Measurements from ENCODE around the gene KLHDC4.
"Not testable (repeated sequence)": the region's sequence is repeated elsewhere in the genome, so short reads cannot be mapped to it uniquely, and the experiment has no call there.

Gene KLHDC4

DNA sequence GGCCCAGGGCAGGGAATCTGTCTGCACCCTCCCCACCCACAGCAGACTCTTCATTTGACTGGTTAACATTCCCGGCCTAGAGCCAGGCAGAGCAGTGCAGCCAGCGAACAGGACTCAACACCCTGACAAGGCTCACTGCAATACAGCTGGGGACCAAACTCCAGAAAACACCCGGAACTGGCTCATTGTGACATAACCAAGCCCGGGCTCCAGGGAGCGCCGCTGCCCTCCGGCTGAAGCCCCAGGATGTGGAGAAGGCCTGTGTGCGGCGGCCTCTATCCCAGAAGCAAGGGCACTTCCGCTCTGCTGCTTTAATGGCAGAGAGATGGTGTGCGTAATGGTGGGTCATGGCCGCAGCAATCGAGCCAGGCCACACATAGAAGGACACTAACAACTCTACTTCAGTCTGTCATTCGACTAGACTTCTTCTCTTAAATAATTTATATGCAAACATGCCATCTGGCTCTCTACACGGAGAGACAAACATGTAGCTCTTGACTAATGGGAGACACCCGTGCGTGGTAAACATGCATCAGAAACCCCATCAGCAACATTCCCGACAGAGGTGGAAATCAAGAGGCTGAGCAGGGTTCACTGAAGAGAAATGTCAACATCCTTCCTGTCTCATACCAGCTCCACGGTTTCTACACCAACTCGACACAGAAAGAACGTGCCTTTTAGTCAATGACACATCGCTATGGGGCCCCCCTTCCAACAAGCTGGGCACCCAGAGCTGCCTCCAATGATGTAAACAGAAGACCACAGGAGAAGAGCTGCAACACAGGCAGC, 18.0 kb downstream of the KLHDC4 start:
- no peak overlapping the region for H3K27ac ChIP-seq
- no peak for DNase-seq (ENCODE audit: low read depth, low spot score)

DNA sequence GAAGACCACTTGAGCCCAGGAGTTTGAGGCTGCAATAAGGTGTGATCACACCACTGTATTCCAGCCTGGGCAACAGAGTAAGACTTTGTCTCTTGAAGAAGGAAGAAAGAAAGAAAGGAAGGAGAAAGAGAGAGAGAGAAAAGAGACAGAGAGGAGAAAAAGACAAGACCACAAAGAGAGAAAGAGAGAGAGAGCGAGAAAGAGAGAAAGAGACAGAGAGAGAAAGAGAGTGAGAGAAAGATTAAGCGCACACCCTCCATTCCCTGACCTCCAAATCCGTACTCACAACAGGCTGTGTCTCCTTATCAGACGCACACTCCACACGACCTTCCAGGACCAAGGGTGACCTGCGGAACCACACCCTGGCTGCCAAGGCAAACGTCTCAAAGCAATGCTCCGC, 19.6 kb downstream of the KLHDC4 start:
- no peak for DNase-seq (ENCODE audit: low read depth, low spot score)
- H3K27ac ChIP-seq = no peak overlapping the region

DNA sequence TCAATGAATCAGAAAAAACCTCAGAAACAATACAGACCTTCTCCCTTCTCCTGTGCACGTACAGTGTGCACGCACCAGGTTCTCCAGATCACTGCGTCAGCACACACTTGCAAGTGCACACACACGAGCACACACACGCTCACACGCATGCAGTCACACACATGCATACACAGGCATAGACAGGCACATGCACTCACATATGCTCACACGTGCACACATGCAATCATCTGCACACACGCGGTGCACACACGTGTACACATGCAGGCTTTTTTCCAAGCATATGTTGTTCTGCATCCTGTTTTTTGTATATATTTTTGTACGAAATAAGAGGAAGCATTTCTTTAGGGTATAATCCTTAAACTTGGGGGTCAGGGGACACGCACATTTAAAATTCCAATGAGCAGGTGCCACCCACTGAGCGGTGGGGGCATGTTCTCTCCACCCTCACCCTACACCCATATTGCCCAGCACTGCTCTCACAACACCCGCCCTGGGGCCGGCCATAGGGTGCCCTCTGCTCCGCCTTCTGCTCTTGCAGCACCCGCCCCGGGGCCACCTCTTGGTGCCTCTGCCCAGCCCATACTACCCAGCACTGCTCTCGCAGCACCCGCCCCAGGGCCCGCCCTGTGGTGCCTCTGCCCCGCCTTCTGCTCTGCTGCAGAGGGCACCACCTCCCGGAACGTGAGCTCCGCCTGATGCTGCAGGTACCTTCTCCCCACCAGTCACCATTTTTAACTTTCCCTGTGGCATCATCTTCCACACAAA, 20.9 kb downstream of the KLHDC4 start:
- no peak for DNase-seq (ENCODE audit: low read depth, low spot score)
- no peak overlapping the region for H3K27ac ChIP-seq

- H3K27ac ChIP-seq = no peak overlapping the region
- no peak for DNase-seq (ENCODE audit: low read depth, low spot score)
These were observed 22.9 kb downstream of the KLHDC4 start for GRCh38 chr16:87742781-87743490.

DNA sequence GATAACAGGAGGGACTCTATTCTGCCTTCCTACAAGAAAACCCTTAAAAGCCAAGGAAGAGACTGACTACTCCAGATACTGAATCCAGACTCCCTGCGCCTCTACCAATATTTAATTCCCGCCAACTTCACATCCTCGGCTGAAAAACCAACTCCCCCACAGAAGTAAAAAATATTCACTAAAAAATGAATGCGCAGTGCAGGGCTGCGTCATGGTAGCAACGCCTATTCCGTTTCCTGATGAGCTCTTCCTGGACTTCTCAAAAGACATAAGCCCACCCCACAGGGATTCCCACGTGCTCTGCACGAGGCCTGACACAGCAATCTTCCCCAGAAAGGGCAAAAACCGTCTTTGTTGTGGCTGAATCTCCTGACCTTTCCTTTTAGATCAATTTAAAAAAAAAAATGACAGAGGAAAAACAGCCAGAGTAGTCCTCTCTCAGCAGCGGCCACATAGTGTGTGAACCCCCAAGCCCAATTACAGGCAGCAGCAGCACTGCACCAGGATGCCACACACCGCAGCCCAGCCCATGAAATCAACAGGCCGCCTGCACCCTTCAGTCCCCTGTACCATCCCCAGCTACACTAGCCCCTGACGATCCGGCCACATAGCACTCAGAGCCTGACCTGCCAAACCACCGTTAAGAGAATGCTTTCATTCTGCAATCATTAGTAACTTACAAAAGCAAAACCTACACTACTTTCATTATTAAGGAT, 23.9 kb downstream of the KLHDC4 start:
- no peak overlapping the region for H3K27ac ChIP-seq
- DNase-seq (ENCODE audit: low read depth, low spot score) = no peak

GRCh38 chr16:87740909-87741424, 24.8 kb downstream of the KLHDC4 start:
- no peak for DNase-seq (ENCODE audit: low read depth, low spot score)
- H3K27ac ChIP-seq = no peak overlapping the region

- no peak for DNase-seq (ENCODE audit: low read depth, low spot score)
These were observed 25.3 kb downstream of the KLHDC4 start for GRCh38 chr16:87740441-87740840.

GRCh38 chr16:87739801-87740200, 26.0 kb downstream of the KLHDC4 start:
- no peak for DNase-seq (ENCODE audit: low read depth, low spot score)
- H3K27ac ChIP-seq = no peak overlapping the region

More at GRCh38 chr16:87740441-87740840, 25.3 kb downstream of the KLHDC4 start:
- no peak overlapping the region for H3K27ac ChIP-seq

DNA sequence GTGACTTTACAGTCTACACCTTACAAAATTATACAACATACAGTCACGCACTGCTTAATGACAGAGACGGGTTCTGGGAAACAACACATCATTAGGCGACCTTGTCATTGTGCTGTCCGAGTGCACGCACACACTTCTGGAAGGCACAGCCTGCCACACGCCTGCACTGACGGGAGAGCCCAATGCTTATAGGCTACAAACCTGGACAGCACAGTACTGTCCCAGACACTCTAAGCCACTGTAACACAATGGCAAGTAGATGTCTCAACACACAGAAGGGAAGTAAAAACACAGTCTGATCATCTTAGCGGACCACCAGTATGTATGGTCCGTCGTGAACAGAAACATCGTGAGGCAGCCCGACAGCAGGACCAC, 29.8 kb downstream of the KLHDC4 start:
- DNase-seq (ENCODE audit: low read depth, low spot score) = no peak
- no peak overlapping the region for H3K27ac ChIP-seq

DNA sequence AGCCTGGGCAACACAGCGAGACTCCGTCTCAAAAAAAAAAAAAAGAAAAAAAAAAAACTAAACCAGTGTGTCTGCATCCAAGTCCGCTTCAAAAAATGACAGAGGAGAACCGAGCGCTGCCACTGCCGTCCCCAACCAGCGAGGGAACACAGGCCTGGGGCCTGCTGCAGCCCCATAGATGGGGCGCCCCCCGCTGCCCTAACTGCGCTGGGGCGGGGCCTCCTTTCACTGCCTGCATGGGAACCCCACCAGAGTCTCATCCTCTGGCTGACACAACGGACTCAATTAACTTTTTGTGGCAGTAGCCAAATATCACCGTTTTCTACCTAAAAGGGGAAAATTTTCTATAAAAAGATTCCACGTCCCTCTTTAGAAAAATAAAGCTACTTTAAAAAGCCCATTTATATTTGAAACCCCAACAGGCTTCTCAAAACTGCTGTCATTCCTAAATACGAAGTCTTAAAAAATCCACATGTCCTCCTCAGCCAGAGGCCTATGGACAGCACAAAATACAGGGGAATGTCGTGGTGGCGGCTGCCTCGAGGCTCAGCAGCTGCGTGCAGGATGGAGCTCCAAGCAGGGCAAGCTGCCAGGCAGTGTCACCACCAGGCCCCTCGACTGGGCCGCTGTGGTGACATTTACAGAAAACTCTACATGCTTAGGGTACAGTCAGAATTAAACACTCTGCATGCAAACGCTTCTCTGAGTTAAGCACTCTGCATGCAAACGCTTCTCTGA, 30.3 kb downstream of the KLHDC4 start:
- DNase-seq (ENCODE audit: low read depth, low spot score) = no peak
- no peak overlapping the region for H3K27ac ChIP-seq

DNA sequence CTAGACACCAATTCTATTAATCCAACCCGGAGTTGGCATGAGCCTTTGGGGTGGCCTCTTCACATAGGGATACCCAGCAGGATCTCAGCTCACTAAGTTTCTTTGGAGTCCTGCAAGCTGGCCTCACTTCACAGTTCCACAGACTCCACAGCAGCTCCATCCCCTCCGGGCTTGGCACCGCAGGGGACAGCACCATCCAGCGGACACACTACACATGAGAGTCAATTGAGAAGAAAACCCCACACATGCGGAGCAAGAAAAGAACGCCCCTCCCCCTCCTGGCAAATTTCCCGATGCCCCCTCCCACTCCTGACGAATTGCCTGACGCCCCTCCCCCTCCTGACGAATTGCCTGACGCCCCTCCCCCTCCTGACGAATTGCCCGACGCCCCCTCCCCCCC, 31.1 kb downstream of the KLHDC4 start:
- DNase-seq (ENCODE audit: low read depth, low spot score) = no peak
- H3K27ac ChIP-seq = no peak overlapping the region

DNA sequence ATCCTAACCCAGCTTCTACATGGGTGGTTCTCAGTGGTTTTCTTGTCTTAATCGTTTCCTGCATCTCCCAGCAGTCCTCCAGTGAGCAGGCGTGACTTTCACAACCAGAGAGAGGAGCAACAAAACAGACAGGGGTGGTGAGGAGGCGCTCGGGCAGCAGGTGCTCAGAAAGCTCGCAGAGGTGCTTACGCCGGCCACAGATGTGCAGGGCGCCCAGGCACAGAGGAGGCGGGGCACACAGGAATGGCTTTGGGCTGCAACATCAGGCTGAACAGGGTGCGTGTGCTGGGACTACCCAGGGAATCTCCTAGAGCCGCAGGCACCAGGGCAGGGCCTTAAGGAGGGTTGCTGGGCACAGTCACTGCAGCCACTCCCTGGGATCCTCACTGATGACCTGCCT, 32.6 kb downstream of the KLHDC4 start:
- H3K27ac ChIP-seq = no peak overlapping the region
- DNase-seq (ENCODE audit: low read depth, low spot score) = no peak

DNA sequence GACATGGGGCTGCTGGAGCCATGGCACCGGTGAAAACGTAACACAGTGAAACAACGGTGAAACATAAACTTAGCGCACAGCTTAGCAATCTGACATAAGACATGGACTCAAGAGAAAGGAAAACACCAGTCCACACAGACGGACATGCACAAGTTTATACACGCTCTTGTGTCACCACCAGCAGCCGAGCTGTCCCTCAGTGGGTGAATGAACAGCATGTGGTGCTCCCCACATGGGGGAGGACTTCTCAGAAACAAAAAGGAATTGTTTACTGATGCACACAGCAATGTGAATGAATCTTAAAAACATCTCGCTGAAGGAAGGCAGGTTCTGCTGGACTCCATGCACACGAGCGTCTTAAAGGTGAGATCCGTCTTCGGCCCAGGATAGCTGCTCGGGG, 34.2 kb downstream of the KLHDC4 start:
- DNase-seq (ENCODE audit: low read depth, low spot score) = no peak
- no peak overlapping the region for H3K27ac ChIP-seq

DNA sequence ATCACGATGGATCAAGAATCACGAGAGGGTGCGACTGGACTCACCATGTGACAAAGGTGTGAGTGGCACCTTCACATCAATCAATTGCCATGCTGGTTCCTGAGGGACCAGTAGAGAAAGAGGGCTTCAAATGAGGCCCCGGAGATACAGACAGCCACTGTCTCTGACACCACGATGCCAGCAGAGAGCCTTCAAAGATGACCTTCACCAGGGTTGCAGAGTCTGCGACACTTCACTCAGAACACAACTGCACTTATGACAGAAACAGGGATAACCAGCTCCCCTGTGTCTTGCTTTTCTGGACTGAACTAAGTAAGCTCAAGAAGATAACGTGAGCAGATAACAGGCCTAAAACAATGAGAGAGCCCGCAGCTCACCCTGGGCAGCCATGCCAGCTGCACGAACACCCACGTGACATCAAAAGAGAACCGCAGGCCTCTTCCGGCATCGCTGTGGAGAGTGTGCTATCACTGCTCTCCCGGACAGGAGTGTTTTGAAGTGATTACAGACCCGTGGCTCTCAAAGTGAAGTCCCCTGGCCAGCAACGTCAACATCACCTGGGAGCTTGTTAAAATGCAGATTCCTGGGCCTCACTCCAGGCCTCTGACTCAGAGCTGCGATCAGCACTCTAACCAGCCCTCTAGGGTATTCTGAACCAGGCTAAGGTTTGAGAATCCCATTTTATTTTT, 36.4 kb downstream of the KLHDC4 start:
- H3K27ac ChIP-seq = no peak overlapping the region
- no peak for DNase-seq (ENCODE audit: low read depth, low spot score)

- H3K27ac ChIP-seq = no peak overlapping the region
- DNase-seq (ENCODE audit: low read depth, low spot score) = no peak
These were observed 37.8 kb downstream of the KLHDC4 start for GRCh38 chr16:87728026-87728425.

- DNase-seq (ENCODE audit: low read depth, low spot score) = no peak
- no peak overlapping the region for H3K27ac ChIP-seq
These were observed 38.4 kb downstream of the KLHDC4 start for GRCh38 chr16:87727346-87727745.

DNA sequence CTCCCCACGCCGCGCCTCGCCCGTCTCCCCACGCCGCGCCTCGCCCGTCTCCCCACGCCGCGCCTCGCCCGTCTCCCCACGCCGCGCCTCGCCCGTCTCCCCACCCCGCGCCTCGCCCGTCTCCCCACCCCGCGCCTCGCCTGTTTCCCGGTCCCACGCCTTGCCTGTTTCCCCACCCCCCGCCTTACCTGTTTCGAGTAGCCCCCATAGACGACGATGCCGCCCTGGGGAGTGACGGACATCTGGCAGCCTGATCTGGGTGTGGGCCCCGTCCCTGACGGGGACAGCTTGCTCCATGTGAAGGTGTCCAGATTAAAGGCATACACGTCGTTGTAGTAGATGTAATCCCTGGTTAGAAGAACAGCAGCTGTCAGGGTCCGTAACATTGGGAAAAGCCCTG, 39.2 kb downstream of the KLHDC4 start:
- H3K27ac ChIP-seq; DNase-seq (ENCODE audit: low read depth, low spot score): not testable (repeated sequence)

DNA sequence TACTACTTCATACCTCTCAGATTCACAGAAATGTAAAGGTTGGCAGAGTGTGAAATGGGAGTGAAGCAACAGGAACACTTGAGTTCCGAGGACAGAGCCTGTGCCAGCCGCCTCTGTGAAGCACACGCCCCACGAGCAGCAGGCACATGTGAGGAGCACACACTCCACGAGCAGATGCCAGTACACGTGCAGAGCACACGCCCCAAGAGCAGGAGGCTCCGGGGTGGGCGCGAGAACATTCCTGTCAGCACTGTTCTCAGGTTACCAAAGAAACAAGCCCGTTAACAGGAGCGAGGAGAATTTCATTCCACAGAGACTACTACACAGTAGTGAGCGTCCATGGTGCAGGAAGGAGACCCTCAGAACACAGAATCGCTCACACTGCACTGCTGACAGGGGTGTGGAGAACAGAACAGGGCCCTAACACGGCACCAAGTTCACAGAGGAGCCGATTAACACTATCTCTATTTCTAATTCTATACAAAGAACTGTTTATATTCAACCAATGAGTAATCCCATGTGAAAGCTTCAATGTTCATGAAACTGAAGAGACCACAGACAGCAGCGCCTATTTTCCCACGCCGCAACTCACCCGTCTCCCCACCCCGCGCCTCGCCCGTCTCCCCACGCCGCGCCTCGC, 40.1 kb downstream of the KLHDC4 start:
- H3K27ac ChIP-seq = no peak overlapping the region
- no peak for DNase-seq (ENCODE audit: low read depth, low spot score)

Measured in epithelial cell of prostate (primary cell).